IMR-90 (cell line): ENCODE data around the gene SLC12A4.

Experiments used
- BHLHE40 ChIP-seq: fragments of 150-350 bp; IDR thresholded peaks from 2 replicates; pipeline ENCODE4 v1.6.1; 2016; ENCODE audit warnings: mild to moderate bottlenecking, low read depth, low read length
- CTCF ChIP-seq: conservative IDR thresholded peaks from 2 replicates; pipeline ENCODE4 v1.5.1; 2012; ENCODE audit warnings: mild to moderate bottlenecking, low read depth, low read length, improper control_type of control experiment
- MAFK ChIP-seq: IDR thresholded peaks from 2 replicates; pipeline ENCODE4 v1.6.1; 2012; ENCODE audit warnings: low read depth, low read length, improper control_type of control experiment
- MXI1 ChIP-seq: IDR thresholded peaks from 2 replicates; pipeline ENCODE4 v1.6.1; 2012; ENCODE audit warnings: low read depth, mild to moderate bottlenecking, low read length, moderate library complexity, borderline replicate concordance
- POLR2A ChIP-seq: IDR thresholded peaks from 2 replicates; pipeline ENCODE4 v1.6.1; 2012; ENCODE audit warnings: mild to moderate bottlenecking, low read depth, low read length
- RFX5 ChIP-seq: IDR thresholded peaks from 2 replicates; pipeline ENCODE4 v1.8.0; 2012; ENCODE audit warnings: low read depth, mild to moderate bottlenecking, low read length, moderate library complexity

GRCh38 chr16:67943619-67944504 is 24.6 kb downstream of the SLC12A4 start, which contains the start of gene LCAT:
- TF ChIP-seq POLR2A (no peak), CTCF (no peak), MAFK (no peak), RFX5 (no peak), MXI1 (no peak), BHLHE40 (no peak)
